ENCODE results near the gene SF3B5.
"Not testable (repeated sequence)": the region's sequence is repeated elsewhere in the genome, so short reads cannot be mapped to it uniquely, and the experiment has no call there.

SF3B5 gene

GRCh38 chr6:144138542-144138941 is 43.2 kb upstream of the SF3B5 start:
- DNase-seq (ENCODE audit: insufficient read length, low spot score) (no peak), FAIRE-seq (no peak)
- TF ChIP-seq, protein P1, sequence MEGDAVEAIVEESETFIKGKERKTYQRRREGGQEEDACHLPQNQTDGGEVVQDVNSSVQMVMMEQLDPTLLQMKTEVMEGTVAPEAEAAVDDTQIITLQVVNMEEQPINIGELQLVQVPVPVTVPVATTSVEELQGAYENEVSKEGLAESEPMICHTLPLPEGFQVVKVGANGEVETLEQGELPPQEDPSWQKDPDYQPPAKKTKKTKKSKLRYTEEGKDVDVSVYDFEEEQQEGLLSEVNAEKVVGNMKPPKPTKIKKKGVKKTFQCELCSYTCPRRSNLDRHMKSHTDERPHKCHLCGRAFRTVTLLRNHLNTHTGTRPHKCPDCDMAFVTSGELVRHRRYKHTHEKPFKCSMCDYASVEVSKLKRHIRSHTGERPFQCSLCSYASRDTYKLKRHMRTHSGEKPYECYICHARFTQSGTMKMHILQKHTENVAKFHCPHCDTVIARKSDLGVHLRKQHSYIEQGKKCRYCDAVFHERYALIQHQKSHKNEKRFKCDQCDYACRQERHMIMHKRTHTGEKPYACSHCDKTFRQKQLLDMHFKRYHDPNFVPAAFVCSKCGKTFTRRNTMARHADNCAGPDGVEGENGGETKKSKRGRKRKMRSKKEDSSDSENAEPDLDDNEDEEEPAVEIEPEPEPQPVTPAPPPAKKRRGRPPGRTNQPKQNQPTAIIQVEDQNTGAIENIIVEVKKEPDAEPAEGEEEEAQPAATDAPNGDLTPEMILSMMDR (IDR thresholded peaks at IDR 0.05; ENCODE audit: insufficient read depth, missing control alignments): no peak

DNA sequence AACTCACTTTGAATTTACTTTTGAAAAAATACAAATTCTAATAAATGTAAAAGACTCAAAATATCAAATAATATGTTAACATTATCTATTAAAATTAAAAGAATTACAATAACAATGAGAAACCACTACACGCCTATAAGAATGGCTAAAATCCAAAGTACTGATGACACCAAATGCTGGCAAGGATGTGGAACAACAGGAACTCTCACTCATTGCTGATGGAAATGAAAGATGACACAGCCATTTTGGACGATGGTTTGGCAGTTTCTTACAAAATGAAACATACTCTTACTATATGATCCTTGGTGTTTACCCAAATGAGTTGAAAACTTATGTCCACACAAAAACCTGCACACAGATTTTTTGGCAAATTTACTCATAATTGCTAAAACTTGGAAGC is 39.4 kb upstream of the SF3B5 start:
- no peak for DNase-seq (ENCODE audit: insufficient read length, low spot score)
- no peak for FAIRE-seq
- TF ChIP-seq, protein P1 (IDR thresholded peaks at IDR 0.05; ENCODE audit: insufficient read depth, missing control alignments): no peak

GRCh38 chr6:144134176-144134575 is 38.8 kb upstream of the SF3B5 start:
- DNase-seq (ENCODE audit: insufficient read length, low spot score): no peak
- no peak for FAIRE-seq

DNA sequence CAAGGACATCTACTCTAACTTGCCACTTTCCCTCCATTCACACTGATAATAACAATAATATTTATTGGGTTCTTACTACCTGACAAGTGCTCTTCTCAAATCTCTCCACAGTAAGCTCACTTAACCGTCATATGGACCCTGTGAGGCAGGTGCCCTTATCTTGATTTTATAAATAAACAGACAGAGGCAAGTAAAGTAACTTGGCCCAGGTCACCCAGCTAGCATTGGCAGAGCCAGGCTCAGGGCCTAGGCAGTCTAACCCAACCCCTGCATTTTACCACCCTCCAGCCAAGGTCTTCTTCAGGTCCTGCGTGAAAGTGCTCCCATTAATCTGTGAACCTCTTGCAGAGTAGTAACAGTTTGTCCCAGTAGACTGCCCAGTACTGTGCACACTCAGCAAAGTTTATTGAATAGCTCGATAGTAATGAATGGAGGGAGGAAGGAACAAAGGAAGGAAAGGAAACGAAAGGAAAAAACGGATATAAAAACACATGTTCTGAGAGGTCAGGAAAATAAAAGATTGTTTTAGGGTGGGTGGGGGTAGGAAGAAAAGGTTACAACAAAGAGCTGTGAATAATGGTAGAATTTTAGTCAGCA is 38.0 kb upstream of the SF3B5 start:
- TF ChIP-seq, protein P1 (IDR thresholded peaks at IDR 0.05; ENCODE audit: insufficient read depth, missing control alignments): no peak
- DNase-seq (ENCODE audit: insufficient read length, low spot score) (no peak), FAIRE-seq (no peak)

More at GRCh38 chr6:144134176-144134575, 38.8 kb upstream of the SF3B5 start:
- TF ChIP-seq, protein P1 (IDR thresholded peaks at IDR 0.05; ENCODE audit: insufficient read depth, missing control alignments): no peak

GRCh38 chr6:144132167-144132690 is 36.9 kb upstream of the SF3B5 start:
- not testable (repeated sequence) for DNase-seq (ENCODE audit: insufficient read length, low spot score); FAIRE-seq

DNA sequence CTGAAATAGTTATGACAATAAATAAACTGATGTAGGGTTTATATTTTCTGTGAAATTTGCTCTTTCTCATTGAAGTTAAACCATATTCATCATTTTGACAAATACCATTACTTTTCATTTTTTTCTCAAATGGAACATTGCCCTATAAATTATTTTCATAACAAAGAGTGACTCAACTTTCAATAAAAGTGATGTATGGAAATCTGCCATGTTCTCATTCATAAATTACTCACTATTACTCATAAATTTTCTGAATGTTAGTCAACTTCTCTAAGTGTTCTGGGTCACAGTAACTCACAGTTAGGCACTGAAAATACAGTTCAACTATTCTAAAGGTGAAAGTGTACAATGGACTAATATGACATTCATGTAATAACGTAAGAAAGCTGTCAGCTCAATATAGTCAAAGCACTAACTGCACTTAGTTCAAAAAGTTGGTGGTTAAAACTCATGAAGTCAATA is 35.9 kb upstream of the SF3B5 start:
- TF ChIP-seq, protein P1 (IDR thresholded peaks at IDR 0.05; ENCODE audit: insufficient read depth, missing control alignments): no peak
- DNase-seq (ENCODE audit: insufficient read length, low spot score) (no peak), FAIRE-seq (no peak)

DNA sequence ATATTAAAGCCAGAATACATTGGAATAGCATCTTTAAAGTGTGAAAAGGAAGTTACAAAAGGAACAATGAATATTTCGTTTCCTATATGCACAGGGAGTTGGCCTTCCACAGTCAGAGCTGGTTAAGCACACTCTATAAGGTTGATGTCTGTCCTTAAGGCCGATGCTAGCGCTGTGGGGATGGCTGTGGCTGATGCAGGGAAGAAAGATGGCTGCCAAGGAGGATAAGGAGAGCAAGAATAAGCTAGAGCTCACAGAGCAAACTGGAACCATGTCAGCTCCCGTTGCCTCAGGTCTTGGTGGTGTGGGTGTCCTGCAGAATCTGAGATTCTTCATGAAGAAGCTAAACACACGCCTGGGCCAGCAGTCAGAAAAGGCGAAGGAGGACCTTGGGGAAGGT is 34.1 kb upstream of the SF3B5 start:
- TF ChIP-seq, protein P1 (IDR thresholded peaks at IDR 0.05; ENCODE audit: insufficient read depth, missing control alignments): no peak
- FAIRE-seq: no peak
- no peak for DNase-seq (ENCODE audit: insufficient read length, low spot score)

All from D721Med (cell line).